Measurements from ENCODE around the gene ZNF217.
"Not testable (repeated sequence)": the region's sequence is repeated elsewhere in the genome, so short reads cannot be mapped to it uniquely, and the experiment has no call there.

ZNF217 gene

DNA sequence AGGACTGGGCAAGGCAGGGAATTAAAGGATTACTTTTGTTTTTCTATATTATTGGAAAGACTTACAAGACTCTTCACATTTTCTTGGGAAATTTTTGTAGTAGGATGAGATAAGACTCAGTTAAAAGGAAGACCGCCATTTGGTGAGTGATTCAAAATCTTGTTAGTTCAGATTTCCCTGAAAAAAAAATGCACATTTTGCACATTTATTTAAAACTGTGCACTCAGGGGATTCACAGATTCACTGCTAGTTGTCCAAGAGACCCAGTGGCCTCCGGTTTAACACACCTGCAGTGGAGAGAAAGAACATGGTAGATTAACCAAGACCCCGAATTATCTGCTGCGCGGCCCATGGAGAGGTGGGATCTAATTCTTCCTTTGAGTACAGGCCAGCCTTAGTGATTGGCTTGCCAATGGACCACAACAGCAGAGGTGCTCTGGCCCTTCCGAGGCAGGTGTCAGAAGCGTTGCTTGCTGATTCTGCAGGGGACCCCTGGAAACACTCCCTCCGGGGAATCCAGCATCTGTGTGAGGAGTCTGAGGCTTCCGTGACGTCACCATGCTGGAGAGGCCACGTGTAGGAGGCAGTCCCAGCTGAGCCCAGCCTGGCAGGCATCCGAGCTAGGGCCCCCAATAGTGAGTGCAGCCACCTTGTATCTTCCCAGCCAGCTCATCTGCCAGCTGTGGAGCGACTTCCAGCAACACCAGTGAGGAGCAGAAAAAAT, 68.9 kb downstream of the ZNF217 start:
- DNase-seq (ENCODE audit: low spot score), result no peak

- not testable (repeated sequence) for DNase-seq (ENCODE audit: low spot score)
These were observed 70.0 kb downstream of the ZNF217 start for GRCh38 chr20:53523615-53524014.

DNA sequence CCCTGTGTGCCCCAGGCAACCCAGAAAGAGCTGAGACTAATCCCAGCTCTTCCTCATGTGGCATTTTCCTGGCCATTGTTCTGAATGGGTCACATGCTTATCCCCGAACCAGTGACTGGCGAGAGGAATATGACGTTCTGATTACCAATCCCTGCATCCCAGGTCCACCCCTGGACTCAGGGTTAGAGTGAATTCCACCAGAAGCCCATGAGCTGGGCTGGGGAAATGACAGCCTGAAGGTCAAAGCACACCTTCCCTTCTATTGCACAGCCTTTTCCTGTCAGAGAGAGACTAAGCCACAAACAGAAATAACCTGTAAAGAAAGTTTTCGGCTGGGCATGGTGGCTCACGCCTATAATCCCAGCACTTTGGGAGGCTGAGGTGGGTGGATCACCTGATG, 70.9 kb downstream of the ZNF217 start:
- no peak for DNase-seq (ENCODE audit: low spot score)

DNA sequence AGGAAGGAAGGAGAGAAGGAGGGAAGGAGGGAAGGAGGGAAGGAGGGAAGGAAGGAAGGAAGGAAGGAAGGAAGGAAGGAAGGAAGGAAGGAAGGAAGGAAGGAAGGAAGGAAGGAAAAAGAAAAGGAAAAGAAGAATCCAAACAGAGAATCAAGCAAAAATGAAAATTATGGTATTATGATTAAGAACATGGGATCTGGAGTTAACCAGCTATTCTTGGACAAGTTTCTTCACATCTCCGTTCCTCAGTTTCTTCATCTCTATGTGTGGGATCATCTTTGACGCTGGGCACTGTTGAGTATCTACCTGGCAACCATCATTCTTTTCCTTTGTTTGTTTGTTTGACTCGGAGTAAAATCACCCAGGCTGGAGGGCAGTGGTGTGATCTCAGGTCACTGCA, 71.6 kb downstream of the ZNF217 start:
- DNase-seq (ENCODE audit: low spot score), result no peak

DNA sequence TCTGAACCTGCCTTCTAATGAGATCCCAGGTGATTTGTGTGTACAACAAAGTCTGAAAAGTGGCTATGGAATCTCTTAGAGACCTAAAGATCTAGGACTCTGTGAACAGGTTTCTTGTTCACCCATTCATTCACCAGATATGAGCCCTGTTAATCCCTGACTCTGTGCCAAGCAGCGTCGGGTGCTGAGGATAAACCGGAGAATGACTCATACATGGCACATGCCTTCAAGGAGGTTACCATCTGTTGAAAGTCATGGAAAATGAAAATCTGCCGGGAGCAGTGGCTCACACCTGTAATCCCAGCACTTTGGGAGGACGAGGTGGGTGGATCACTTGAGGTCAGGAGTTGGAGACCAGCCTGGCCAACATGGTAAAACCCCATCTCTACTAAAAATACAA, 72.2 kb downstream of the ZNF217 start:
- not testable (repeated sequence) for DNase-seq (ENCODE audit: low spot score)

DNA sequence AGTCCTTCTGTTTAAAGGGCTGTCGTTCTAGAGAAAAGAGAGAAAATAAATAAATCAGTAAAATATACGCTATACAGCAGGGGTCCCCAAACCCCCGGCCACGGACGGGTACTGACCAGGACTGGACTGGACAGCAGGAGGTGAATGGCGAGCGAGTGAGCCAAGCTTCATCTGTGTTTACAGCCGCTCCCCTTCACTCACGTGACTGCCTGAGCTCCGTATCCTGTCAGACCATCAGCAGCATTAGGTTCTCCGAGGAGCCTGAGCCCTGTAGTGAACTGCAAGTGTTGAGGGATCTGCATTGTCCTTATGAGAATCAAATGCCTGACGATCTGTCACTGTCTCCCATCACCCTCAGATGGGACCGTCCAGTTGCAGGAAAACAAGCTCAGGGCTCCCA, 76.5 kb downstream of the ZNF217 start:
- no peak for DNase-seq (ENCODE audit: low spot score)
